GM18520 (cell line): Measurements from ENCODE around the gene DPP8.
"Not testable (repeated sequence)": the region's sequence is repeated elsewhere in the genome, so short reads cannot be mapped to it uniquely, and the experiment has no call there.

ENCODE experiments used
- ATAC-seq: cut with Tn5 transposase; IDR thresholded peaks from one replicate; pipeline ENCODE4 v1.9.1; 2021; ENCODE audit not compliant: unreplicated experiment

The DPP8 gene

DNA sequence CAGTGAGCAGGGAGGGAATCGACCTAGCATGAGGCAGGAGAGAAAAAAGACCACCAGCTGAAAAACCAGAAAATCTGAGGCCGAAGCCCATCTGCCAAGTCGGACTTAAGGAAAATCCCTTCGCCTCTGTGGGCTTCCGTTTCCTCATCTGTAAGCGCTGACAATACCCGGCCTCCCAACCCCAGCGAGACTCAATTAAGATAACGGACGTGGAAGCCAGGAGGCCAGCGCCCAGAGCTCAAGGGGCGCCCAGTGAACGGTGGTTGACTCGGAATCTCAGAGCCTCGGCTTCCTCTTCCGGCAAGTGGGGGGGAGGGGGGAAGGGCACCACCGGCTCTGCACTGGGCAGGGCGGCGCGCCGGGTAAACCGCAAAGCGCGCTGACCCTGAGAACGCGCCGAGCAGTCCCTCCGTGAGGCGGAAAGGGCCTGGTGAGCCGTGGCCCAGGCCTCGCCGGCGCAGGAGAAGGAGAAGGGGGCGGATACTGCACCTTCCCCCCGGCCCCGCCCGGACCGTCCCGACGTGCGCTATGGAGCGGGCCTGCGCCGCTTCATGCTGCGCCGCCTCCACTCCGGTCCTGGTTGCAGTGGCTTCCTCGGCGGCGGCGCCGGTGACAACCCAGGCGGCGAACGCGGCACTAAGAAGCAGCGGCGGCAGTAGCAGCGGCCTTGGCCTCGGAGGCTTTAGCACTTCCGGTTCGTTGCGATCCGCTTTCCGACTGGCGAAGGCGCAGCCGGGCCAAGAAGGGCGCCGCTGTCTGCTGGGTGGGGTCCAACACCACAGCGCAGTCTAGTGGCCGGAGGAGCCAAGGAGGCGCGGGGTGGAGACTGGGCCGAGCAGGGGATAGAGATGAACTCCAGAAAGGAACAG is at the start of gene DPP8:
DPP8 (minus strand) TSS at position 693 of the 869 bp plus-strand sequence. CDS start 5,136 bp downstream, outside the sequence.
- peak; percentile 75 for ATAC-seq

DNA sequence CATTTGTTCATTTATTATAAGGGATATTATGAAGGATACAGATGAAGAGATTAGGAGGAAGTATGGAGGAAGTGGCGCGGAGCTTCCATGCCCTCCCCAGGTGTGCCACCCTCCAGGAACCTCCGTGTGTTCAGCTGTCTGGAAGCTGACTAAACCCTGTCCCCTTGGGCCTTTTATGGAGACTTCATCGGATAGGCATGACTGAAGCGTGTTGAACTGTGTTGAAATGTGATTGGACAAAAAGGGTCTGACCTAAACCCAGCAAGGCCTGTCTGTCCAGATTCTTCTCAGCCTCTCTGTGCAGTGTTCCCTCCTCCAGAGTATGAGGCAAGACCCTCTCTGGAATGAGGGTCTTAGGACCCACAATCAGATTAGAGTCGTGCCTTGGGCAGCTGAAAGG is 44.4 kb upstream of the DPP8 start:
- ATAC-seq: no peak

DNA sequence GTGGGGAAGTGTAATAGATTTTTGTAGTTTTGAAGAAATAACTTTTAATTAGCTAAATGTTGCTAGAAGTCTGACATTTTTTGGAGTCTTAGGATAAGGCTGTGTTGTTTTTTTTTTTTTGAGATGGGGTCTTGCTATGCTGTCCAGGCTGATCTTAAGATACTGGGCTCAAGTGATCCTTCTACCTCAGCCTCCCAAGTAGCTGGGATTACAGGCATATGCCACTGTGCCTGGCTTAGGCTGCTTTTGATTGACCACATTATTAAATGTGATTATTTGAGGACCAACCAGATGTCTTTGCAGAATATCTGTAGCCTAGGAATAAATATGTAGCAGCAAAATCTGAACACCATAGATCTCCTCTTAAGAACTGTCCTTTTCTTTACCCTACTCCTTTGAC is 42.5 kb upstream of the DPP8 start:
- ATAC-seq: no peak

DNA sequence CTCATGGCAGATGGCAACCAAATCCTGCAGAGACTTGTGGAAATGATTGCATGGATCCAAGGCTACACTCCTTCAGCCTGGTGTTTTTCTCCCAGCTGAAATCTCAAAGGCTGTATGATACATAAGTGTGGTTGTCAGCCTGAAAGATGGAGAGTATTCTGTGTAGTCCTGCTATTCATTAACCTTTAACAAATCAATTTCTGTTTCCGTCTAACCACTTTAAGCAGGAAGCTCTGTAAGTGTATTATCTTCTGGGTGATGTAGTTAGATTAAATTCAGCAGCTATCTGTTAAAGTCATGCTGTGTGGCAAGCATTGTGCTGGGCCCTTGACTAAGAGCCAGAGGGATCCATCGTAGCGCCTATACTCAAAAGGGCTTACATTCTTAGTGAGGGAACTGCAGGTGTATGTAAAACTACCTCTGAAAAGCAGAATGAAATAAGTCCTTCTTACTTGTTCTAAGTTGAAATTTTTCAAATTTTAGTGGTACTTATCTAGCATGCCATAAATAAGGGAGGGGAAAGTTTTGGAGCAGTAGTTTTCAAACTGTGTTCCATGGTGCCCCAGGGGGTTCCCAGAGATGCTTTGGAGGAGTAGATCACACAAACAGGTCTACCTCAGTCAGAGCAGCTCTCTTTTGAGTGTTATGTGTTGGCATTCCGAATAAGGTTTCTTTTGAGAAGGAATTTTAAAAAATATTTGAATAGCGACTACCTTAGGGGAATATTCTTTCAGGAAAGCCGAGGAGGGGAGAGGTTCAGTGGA is 41.7 kb upstream of the DPP8 start:
- no peak for ATAC-seq

DNA sequence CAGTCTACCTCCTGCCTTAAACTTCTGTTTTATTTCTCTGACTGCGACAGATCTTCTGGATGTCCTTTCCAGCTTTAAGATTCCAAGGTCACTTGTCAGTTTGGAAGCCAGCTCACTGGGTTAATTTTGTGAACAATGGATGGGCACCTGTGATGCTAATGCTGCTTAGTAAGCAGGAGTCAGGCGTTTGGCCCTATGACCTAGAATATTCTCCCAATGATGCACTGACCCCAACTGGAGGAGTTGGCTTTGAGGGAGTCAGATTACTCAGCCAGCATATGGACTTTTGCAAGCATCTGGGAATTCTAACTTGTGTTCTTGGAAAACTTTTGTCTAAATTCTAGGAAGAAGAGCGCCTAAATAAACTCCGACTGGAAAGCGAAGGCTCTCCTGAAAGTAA is 40.8 kb upstream of the DPP8 start:
- ATAC-seq: no peak

DNA sequence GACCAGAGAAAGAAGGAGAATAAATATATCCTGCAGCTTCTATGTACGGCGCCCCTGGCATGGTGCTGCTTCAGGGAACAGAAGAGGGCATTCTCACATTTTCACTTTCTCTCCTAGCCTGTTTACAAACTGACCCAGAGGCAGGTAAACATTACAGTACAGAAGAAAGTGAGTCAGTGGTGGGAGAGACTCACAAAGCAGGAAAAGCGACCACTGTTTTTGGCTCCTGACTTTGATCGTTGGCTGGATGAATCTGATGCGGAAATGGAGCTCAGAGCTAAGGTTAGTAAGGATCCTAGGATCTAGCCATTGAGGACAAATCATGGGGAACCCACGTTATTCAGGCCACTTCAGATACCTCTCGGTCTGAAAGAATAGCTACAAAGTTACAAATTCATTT is 39.1 kb upstream of the DPP8 start:
- no peak for ATAC-seq

DNA sequence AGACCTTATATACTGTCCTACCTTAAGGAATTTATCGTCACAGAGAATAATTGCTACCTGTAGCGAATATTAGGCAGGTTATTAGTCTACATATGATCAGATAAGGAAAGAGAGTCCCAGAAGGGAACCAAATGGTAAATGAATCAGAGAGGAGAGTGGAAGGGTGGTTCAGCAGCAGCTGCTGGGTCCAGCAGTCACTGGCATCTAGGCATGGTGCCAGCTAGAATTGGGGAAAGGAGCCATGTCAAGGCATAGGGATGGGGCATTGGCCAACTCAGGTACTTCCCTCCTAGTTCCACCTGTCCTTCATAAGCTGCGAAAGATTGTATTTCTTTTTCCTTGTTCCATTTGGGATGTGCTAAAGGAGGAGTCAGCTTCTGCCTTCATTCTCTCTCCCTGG is 36.2 kb upstream of the DPP8 start:
- ATAC-seq: no peak

DNA sequence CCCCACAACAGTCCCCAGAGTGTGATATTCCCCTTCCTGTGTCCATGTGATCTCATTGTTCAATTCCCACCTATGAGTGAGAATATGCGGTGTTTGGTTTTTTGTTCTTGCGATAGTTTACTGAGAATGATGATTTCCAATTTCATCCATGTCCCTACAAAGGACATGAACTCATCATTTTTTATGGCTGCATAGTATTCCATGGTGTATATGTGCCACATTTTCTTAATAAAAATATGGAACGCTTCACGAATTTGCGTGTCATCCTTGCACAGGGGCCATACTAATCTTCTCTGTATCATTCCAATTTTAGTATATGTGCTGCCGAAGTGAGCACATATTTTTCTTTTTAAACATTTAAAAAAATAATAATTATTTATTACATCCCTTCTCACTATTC is 35.4 kb upstream of the DPP8 start:
- not testable (repeated sequence) for ATAC-seq

DNA sequence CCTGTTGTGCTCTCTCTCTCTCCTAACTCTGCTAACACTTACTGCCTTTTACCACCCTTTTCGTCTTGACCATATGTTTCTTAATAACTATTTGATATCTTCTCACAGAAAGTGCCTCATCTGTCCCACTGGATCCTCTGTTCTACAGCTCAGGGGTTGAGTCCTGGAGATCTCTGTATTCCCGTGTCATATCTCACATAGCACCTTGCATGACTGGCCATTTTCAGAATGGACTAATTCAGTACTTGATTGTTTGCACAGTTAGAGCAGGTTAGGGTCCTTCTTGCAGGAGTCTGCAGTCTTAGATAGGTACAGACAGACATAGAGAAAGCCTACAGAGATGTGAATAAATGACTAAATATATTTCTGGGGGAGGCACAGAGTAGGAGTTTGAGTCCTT is 33.7 kb upstream of the DPP8 start:
- no peak for ATAC-seq

DNA sequence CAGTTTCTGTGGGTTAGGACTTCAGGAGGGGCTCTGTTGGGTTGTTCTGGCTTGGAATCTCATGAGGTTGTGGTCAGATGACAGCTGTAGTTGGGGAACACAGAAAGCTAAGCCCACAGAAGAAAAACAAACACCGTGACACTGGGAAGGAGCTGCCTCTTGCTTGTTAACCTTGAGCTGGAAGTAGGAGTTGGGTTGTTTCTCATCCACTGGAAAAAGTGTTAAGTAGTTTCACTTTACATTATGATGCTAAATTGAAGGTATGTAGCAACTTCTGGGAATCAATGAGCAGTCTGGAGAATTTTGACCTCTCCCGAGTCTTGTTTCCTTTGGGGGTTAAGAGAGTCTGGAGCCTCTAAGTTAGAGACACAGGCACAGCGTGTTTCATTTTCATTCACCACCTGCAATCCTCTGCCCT is 33.2 kb upstream of the DPP8 start:
- ATAC-seq: no peak

DNA sequence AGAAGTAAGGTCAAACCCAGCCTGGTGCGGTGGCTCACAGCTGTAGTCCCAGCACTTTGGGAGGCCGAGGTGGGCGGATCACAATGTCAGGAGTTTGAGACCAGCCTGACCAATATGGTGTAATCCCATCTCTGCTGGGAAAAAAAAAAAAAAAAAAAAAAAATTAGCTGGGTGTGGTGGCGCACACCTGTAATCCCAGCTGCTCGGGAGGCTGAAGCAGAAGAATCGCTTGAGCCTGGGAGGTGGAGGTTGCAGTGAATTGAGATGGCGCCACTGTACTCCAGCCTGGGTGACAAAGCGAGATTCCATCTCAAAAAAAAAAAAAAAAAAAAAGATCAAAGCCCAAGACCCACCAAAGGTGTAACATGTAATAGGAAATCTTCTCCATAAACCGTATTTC is 31.8 kb upstream of the DPP8 start:
- not testable (repeated sequence) for ATAC-seq

DNA sequence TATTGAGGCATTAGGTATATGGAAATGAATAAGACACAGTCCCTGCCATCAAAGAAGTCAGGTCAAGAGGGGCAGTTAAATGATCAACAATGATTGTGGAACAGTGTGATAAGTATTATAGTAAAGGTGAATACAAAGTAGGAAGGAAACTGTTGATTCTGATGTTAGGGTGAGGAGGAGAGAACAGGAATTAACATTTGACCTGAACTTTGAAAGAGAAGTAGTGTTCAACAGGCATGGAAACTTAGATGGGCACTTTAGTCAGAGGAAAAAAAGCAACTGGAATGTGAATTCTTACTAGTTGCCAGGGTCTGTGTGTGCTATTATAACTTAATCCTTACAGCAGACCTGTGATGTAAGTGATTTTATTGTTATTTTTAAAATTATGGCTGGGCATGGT is 30.4 kb upstream of the DPP8 start:
- ATAC-seq: no peak

DNA sequence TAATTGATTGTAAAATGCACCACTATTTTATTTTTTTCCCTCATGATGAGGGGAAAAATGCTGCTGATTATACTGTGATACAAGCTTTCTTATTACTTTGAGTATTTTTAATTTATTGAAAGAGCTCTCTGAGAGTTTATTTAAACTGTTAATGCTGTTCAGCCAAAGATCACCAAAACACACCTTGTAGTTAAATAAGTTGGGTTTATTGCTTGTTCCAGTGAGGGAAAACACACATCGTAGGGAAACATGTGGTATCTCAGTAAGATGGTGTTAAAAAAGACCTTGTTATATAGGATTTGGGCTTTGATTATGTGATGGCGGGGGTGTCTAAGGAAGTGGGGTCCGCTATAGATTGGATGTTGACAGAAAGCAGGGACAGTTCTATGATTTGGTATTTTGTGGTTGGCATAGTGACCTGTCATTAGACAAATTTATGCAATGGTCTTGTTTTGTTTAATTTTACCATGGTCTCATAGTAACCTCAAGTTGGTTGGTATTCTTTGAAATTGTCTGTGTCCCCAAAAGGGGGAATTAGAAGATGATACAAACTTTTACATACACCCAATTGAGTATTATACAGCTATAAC is 23.8 kb upstream of the DPP8 start:
- ATAC-seq: no peak

DNA sequence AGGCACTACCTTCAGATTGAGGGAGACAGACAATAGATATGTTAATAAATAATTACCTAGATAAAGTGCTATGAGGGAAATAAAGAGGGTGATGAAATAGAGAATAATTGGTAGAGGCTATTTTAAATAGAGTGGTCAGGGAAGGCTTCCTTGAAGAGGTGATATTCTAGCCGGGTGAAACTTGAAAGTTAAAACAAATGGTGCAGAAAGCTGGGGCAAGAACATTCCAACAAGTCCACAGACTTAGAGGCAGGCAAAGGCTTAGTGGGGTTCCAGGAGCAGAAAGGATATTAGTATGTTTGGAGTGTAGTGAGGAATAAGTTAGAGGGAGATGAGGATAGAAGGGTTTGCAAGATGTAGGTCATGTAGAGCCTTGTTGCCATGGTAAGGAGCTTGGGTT is 22.8 kb upstream of the DPP8 start:
- ATAC-seq: no peak

DNA sequence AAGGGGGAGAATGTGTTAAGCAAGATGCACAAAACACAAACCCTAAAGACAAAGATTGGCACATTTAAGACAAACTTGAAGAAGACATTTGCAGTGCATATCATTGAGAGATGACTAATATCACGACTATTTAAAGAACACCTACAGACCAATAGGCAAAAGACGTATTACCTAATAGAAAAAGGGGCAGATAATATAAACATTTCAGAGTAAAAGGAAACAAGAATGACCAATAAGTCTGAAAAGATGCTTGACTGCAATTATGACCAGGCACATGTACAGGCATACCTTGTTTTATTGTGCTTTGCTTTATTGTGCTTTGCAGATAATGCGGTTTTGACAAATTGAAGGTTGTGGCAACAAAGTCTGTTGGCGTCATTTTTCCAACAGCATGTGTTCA is 17.7 kb upstream of the DPP8 start:
- ATAC-seq: no peak

DNA sequence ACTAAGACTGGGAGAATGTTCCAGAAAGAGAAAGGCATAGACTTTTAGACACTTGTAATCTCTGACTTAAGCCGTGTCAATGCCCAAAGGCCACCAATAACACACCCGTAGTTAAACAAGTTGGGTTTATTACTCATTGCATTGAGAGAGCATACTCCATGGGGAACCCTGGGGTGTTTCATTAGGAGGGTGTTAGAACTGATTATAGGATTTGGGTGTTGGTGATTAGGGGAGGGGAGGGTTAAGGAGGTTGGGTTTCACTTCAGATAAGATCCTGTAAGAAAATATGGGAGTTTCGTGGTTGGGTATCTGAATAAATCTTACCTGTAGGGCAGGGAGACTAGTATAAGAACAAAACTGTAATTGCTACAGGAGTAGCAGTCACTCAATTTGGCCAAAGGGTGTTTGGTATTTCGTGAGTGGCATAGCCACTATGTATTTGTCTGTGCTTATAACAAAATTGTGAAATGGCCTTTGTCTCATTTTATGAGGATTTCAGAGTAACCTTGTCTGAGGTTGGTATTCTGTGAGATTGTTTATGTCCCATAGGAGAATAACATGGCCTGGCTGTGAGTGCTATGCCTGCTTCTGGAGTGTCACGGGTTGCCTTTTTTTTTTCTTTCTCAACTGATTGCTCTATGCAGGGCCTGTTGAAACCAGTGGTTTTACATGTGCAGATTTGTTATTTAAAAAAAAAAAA is 15.7 kb upstream of the DPP8 start:
- ATAC-seq: no peak

DNA sequence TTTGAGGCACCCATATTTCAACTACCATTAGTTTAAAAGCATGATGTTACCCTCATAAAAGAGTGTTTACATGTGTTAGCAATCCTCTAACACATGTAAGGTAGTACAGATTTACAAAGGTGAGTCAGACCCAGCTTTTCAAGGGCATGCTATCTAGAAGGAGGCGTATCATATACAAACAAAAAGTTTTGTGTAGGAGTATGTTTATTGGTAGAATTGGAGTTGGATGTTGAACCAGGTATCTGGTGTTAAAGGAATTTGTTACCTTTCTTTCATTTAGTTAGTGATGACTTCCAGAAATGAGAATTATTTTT is 15.2 kb upstream of the DPP8 start:
- no peak for ATAC-seq

DNA sequence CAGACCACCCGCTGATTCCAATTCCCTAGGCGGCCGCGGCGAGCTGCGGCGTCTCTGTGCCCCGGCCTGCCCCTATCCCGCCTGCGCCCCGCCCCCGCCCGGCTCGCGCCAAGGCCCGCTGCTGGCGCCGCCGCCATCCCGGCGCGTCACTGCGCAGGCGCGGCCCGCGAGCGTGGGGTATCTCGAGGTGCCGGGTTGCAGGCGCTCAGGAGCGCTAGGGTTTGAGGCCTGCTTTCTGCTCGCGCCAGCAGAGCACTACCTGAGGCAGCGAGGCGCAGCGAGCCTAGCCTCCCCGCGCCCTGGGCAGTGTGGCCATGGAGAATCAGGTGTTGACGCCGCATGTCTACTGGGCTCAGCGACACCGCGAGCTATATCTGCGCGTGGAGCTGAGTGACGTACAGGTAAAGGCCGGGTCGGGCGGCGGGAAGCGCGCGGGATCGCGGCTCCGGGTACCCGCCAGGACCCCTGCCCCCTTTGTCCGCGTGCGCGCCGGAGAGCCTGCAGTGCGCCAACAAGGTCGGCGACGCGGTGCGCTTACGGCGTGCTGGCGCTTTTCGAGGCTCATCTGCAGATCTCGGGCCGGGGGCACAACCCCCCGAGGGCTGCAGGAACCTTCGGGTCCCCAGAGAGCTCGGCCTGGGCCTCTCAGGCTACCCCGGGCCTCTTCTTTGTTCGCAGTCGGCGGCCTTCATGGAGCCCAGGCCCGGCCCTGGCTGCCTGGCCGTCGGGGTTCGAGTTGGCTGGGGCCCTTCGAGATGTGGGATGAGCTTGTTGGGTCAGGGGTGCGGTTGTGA is 13.0 kb upstream of the DPP8 start, which contains the start of gene HACD3:
HACD3 (plus strand) TSS at position 146 of the 794 bp plus-strand sequence; CDS start at position 315, 169 bp downstream.
- peak; percentile 50 for ATAC-seq

DNA sequence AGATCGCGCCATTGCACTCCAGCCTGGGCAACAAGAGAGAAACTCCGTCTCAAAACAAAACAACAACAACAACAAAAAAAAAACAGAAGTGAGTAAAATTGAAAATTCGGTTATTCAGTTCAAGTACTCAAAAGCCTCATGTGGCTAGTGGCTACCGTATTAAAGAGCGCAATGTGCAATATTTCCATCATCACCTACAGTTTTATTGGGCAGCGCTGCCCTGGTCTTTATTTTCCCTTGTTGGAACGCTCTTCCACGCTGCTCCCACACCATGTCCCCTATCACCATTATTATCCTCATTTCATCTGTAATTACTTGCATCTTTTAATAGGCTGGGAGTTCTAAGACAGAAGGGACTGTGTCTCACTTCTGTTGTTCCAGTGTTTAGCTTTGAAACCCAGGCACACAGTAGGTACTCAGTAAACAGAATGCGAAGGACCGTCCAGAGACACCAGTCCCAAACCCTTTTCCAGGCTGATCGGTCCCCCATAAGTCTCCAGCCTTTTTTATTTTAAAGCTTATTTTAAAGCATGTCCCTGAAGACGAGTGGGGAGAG is 12.4 kb upstream of the DPP8 start:
- ATAC-seq: no peak

DNA sequence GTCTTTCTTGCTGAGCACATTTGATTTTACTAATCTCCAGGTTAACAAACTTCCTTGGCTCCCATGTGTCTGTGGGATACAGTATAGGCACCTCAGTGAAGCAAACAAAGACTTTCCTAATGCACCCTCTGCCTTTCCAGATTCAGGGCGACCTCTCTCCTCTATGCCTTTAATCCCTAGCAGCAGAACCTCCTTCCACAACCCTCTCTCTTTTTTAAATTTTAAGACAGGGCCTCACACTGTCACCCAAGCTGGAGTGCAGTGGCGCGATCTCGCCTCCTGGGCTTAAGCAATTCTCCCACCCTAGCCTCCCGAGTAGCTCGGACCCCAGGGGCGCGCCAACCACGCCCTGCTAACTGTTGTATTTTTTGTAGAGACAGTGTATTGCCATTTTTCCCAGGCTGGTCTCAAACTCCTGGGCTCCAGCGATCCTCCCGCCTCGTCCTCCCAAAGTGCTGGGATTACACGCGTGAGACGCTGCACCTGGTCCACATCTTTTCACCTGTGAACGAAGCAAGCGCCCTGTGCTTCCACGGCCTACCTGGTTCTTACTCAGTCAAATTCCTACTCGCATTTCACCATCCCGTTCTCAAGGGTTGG is 11.1 kb upstream of the DPP8 start:
- no peak for ATAC-seq
